Urothelium cell line (cell line): Measurements from ENCODE around the gene IFNA5.
A peak's percentile ranks its signal among the peaks of the same experiment; 100 is the strongest.

Source experiments
- DNase-seq: peaks from one replicate; pipeline ENCODE4 v3.0.0; 2011; ENCODE audit warnings: low spot score, mixed read lengths
- FAIRE-seq: peaks from 2 replicates; lab custom pipeline; 2011; peaks lifted over from hg19 to GRCh38; lab: Jason Lieb, UNC

Gene IFNA5

GRCh38 chr9:21305213-21305612 is at the start of gene IFNA5:
IFNA5 (minus strand) TSS chr9:21305313; CDS start chr9:21305256, 57 bp downstream.
- DNase-seq: no peak

GRCh38 chr9:21350787-21351186 is 45.7 kb upstream of the IFNA5 start, which contains the start of gene IFNA6:
IFNA6 (minus strand) TSS chr9:21350887; CDS start chr9:21350887, 0 bp downstream.
- no peak for DNase-seq
- FAIRE-seq: no peak

More at GRCh38 chr9:21305213-21305612, at the start of gene IFNA5:
- no peak for FAIRE-seq

GRCh38 chr9:21348430-21348970 is 43.4 kb upstream of the IFNA5 start:
- FAIRE-seq (peak; percentile 37), DNase-seq (no peak)

- DNase-seq: no peak
- FAIRE-seq: no peak
Observed at GRCh38 chr9:21340735-21341134, 35.6 kb upstream of the IFNA5 start.

GRCh38 chr9:21336457-21336856 is 31.3 kb upstream of the IFNA5 start:
- DNase-seq (peak; percentile 6), FAIRE-seq (no peak)

GRCh38 chr9:21334701-21335632 is 29.9 kb upstream of the IFNA5 start, which contains the start of gene KLHL9:
KLHL9 (minus strand) TSS chr9:21335404; CDS start chr9:21334859, 545 bp downstream.
- FAIRE-seq (no peak), DNase-seq (peak; percentile 90)

- FAIRE-seq (no peak), DNase-seq (no peak)
Observed at GRCh38 chr9:21333226-21333625, 28.1 kb upstream of the IFNA5 start.

- no peak for FAIRE-seq
- DNase-seq: no peak
Observed at GRCh38 chr9:21331676-21332402, 26.7 kb upstream of the IFNA5 start.

- no peak for FAIRE-seq
- DNase-seq: peak; percentile 6
Observed at GRCh38 chr9:21326526-21327139, 21.5 kb upstream of the IFNA5 start.

- FAIRE-seq (no peak), DNase-seq (no peak)
Observed at GRCh38 chr9:21324047-21324446, 18.9 kb upstream of the IFNA5 start.

GRCh38 chr9:21322911-21323461 is 17.9 kb upstream of the IFNA5 start:
- FAIRE-seq (no peak), DNase-seq (no peak)

GRCh38 chr9:21320465-21320864 is 15.4 kb upstream of the IFNA5 start:
- DNase-seq (no peak), FAIRE-seq (no peak)

- DNase-seq: no peak
- no peak for FAIRE-seq
Observed at GRCh38 chr9:21317956-21318923, 13.1 kb upstream of the IFNA5 start.

- no peak for FAIRE-seq
- DNase-seq: no peak
Observed at GRCh38 chr9:21316860-21317259, 11.7 kb upstream of the IFNA5 start.

GRCh38 chr9:21316032-21316842 is 11.1 kb upstream of the IFNA5 start:
- FAIRE-seq (no peak), DNase-seq (no peak)

- FAIRE-seq (no peak), DNase-seq (no peak)
Observed at GRCh38 chr9:21314152-21314551, 9.0 kb upstream of the IFNA5 start.

GRCh38 chr9:21311889-21312288 is 6.8 kb upstream of the IFNA5 start:
- FAIRE-seq (no peak), DNase-seq (no peak)

GRCh38 chr9:21295992-21296391 is 9.1 kb downstream of the IFNA5 start:
- no peak for DNase-seq
- FAIRE-seq: no peak
